HUES64 (cell line): ENCODE measurements around the gene PGM5.

ENCODE experiments used
- H3K27ac ChIP-seq: 2 replicates; pipeline ENCODE4 v1.7.0; 2013; ENCODE audit warnings: low read depth, low read length, inconsistent platforms
- H3K27me3 ChIP-seq: 2 replicates; pipeline ENCODE4 v1.6.1; 2013; ENCODE audit warnings: mild to moderate bottlenecking, low read length; ENCODE audit not compliant: insufficient read depth
- H3K36me3 ChIP-seq: 2 replicates; pipeline ENCODE4 v1.6.1; 2013; ENCODE audit warnings: mild to moderate bottlenecking, low read length; ENCODE audit not compliant: insufficient read depth
- H3K4me1 ChIP-seq: 2 replicates; pipeline ENCODE4 v1.6.1; 2013; ENCODE audit warnings: mild to moderate bottlenecking, low read length, moderate library complexity; ENCODE audit not compliant: insufficient read depth
- H3K4me3 ChIP-seq: 2 replicates; pipeline ENCODE4 v1.5.1; 2013; ENCODE audit warnings: mild to moderate bottlenecking, low read length, moderate library complexity
- H3K9ac ChIP-seq: 2 replicates; pipeline ENCODE4 v1.6.1; 2013; ENCODE audit warnings: mild to moderate bottlenecking, low read depth, low read length
- H3K9me3 ChIP-seq: 2 replicates; pipeline ENCODE4 v1.6.1; 2013; ENCODE audit warnings: low read depth, low read length; ENCODE audit not compliant: insufficient read depth
- WGBS: fragments of 150-250, 120-280 bp; methylation state at CpG from one replicate; pipeline ENCODE4 v1.1.7; 2013; ENCODE audit warnings: missing lambda C conversion rate; 5-methylcytosine and 5-hydroxymethylcytosine counted together

PGM5 gene

DNA sequence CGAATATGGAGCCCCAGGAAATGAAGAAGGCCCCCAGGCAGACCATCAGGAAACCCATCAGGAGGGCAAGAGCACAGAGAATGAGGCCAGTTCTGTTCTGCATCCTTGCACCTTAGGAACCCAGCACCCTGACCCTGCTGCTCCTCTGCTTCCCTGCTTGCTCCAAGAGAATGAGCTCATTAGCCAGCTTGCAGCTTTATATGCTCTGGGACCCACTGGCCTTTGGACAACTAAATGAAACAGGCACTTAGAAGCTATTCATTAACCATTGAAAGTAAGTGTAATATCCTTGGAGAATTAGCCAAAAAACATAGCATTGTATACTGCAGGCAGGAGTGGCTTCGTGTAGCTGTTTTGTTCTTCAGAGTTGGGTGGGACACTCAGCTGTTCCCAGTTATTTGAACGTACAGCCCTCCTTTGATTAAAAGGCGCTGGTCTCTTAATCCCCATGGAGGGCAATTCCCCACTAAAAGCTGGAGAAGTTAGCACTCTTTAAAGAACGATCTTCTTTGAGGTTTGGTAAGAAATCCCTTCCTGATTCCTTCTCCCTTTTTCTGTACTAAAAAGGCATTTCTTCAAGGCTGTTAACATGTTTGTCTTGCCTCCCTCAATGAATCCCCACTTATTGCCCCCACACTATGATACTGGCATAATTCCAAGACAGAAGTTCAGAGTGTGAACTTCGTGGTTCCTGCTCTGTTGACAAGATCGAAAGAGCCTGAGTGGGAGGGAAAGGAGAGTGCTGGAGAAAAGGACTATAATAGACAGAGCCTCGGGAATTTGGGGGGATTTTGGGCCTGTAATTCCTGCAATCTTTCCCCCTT, 184.5 kb downstream of the PGM5 start, which contains the start of gene TMEM252:
Gene TMEM252, minus strand, starts transcription at position 172 of the 824 bp plus-strand sequence. Its CDS starts 69 bp downstream, at position 103.
- Histone ChIP-seq H3K9ac (no peak within 1 kb of the TSS), H3K4me1 (no peaks in the 10 kb centered on the region), H3K27me3 (peaks cover 92% of the 10 kb centered on the region), H3K9me3 (no peaks in the 10 kb centered on the region), H3K36me3 (no peaks in the 10 kb centered on the region), H3K4me3 (no peak within 1 kb of the TSS), H3K27ac (no peak within 1 kb of the TSS)
- 80% methylated on average over 8 of the region's 8 CpGs for WGBS

DNA sequence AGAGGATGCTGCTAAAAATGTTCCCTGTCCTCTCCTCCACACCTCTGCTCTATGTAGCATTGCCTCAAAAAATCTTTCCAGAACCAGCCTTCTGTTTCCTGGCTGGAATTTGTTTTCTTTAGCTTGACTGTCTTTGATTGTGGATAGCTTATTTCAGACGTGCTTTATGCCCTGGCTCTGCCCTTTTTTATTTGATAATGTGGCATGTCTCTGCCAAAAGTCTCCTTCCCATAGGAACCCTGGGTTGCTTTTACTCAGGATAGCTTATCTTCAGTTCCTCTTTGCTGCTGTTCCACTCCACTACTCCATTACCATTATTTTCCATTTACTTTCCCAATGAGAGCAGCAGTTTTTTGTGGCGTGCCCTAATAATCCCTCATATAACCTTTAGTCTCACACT, 185.2 kb downstream of the PGM5 start:
- H3K27me3 ChIP-seq, result peaks cover 90% of the 10 kb centered on the region
- H3K27ac ChIP-seq, result no peak overlapping the region
- WGBS, result 78% methylated on average over 2 of the region's 2 CpGs
- no peaks in the 10 kb centered on the region for H3K4me1 ChIP-seq
- no peak overlapping the region for H3K9ac ChIP-seq
- H3K9me3 ChIP-seq, result no peaks in the 10 kb centered on the region
- no peaks in the 10 kb centered on the region for H3K36me3 ChIP-seq
- no peak overlapping the region for H3K4me3 ChIP-seq

DNA sequence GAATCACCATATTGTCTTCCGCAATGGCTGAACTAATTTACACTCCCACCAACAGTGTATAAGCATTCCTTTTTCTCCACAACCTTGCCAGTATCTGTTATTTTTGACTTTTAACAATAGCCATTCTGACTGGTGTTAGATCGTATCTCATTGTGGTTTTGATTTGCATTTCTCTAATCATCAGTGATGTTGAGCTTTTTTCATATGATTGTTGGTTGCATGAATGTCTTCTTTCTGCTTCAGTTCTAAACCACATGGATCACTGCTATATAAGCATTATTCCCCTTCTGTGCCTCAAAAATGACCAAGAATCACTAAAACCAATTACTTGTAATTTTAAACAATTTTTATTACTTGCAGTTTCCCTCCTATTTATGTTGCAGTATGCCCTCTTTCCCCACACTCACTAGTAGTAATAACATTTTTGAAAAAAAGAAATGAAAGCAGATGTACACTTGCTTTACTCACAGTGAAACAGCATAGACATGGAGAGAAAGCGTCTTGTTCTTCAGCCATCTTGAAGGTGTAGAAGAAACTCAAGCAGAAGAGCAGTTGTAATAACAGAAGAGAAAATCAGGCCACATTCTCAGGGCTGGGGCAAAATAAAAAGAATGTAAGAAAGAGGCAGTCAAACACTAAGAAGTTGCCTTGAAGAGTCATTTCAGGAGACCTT, 188.8 kb downstream of the PGM5 start:
- Histone ChIP-seq H3K27ac (no peak overlapping the region), H3K36me3 (no peaks in the 10 kb centered on the region), H3K9me3 (no peaks in the 10 kb centered on the region), H3K9ac (no peak overlapping the region), H3K4me3 (no peak overlapping the region), H3K27me3 (peaks cover 66% of the 10 kb centered on the region), H3K4me1 (no peaks in the 10 kb centered on the region)
- WGBS, result 97% methylated on average over 3 of the region's 3 CpGs

DNA sequence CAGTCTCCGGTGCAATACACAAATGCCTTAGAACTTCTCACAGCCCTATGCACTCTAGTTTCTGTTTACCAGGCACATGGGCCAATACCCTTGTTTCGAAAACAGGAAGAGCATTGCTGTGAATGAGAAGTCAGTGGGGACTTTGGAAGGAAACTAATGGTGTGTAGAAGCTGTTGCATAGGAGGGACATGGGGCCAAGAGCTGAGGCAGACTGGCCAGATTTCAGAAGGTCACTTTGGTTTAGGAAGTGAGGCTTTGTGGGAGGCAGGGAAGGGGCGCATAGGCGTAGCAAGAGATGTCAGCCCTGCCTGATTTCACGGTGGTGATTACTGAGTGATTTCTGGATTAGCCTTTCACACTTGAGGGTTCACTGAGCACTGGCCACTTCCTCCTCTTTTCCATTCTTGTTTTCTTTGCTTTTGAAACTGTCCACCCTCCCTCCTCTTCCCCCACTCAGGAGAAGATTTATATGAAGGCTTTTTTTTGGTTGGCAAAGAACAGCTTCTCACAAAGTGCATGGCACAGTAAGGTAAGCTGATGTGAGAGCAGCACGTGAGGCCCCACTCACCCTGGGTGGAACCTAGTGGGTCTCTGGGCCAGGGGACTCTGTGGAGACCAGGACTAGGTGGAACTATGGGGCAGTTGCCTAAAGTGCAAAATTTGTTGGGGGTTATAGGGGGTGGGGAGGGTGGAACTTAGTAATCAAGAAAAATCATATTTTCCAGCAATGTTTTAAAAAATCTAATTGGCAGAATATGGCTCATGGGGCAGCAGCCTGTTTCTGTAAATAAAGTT, 190.4 kb downstream of the PGM5 start:
- Histone ChIP-seq H3K9ac (no peak overlapping the region), H3K4me3 (no peak overlapping the region), H3K9me3 (no peaks in the 10 kb centered on the region), H3K36me3 (no peaks in the 10 kb centered on the region), H3K27me3 (peaks cover 59% of the 10 kb centered on the region), H3K27ac (no peak overlapping the region), H3K4me1 (no peaks in the 10 kb centered on the region)
- WGBS, result 83% methylated on average over 6 of the region's 6 CpGs

DNA sequence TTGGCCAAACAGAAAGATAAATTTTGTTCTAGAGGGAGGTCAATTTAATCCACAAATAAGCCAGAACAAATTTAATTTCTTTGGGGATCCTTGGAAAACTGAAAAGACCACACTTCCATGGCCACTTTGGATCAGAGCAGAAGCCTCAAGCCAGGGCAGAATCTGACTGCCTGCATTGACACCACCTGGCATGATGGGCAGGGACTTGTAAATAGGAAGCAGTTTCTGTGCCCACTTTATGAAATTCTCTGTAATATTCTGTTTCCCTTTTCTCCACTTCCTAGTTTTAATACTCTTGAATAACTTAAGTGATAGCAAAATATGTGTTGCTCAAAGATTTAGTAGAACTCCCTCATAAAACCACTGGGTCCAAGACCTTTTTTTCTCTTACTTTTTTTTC, 191.0 kb downstream of the PGM5 start:
- Histone ChIP-seq H3K36me3 (no peaks in the 10 kb centered on the region), H3K4me1 (no peaks in the 10 kb centered on the region), H3K27ac (no peak overlapping the region), H3K4me3 (no peak overlapping the region), H3K9me3 (no peaks in the 10 kb centered on the region), H3K9ac (no peak overlapping the region), H3K27me3 (peaks cover 56% of the 10 kb centered on the region)

DNA sequence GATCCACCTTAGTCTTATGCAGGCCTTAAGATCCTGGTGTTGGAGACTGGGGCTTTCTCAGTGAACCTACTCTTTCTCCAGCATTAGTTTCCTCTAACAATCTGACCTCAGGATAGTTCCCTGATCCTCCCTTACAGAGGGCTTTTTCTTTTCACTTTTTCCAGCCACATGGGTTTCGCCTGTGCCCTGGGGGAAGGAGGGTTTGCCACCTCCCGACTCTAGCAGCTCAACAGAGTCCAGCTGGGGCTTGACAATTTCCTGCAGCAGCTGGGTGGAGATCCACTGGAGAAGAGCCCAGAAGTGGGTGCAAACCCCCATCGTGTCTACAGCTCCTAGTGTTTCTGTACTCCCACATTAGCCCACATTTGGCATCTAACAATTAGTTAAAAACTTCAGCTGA, 191.8 kb downstream of the PGM5 start:
- no peaks in the 10 kb centered on the region for H3K4me1 ChIP-seq
- H3K9me3 ChIP-seq, result no peaks in the 10 kb centered on the region
- 69% methylated on average over 3 of the region's 3 CpGs for WGBS

DNA sequence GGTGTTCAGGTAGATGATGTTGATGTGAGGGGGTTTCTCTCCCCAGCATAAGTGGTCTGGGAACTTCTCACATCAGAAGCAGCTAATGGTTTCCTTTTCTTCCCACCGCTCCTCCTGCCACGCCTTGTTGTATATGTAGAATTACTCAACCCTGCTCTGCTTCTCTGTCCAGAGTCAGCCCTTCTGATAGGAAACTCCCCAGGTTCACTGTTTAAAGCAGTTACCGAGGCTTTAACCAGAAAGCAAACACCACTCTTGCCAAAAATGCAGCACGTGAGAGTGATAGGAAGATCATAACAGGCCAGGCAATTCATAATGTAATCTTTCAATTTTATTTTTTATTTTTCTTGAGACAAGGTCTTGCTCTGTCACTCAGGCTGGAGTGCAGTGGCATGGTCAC, 194.8 kb downstream of the PGM5 start:
- no peaks in the 10 kb centered on the region for H3K9me3 ChIP-seq
- 89% methylated on average over 4 of the region's 4 CpGs for WGBS
- no peak overlapping the region for H3K4me3 ChIP-seq
- H3K4me1 ChIP-seq, result peaks cover 14% of the 10 kb centered on the region
- peaks cover 30% of the 10 kb centered on the region for H3K27me3 ChIP-seq
- no peak overlapping the region for H3K9ac ChIP-seq
- no peak overlapping the region for H3K27ac ChIP-seq
- H3K36me3 ChIP-seq, result no peaks in the 10 kb centered on the region

More for the DNA sequence above, 191.8 kb downstream of the PGM5 start:
- no peak overlapping the region for H3K9ac ChIP-seq
- peaks cover 48% of the 10 kb centered on the region for H3K27me3 ChIP-seq
- H3K27ac ChIP-seq, result no peak overlapping the region
- H3K36me3 ChIP-seq, result no peaks in the 10 kb centered on the region
- no peak overlapping the region for H3K4me3 ChIP-seq

DNA sequence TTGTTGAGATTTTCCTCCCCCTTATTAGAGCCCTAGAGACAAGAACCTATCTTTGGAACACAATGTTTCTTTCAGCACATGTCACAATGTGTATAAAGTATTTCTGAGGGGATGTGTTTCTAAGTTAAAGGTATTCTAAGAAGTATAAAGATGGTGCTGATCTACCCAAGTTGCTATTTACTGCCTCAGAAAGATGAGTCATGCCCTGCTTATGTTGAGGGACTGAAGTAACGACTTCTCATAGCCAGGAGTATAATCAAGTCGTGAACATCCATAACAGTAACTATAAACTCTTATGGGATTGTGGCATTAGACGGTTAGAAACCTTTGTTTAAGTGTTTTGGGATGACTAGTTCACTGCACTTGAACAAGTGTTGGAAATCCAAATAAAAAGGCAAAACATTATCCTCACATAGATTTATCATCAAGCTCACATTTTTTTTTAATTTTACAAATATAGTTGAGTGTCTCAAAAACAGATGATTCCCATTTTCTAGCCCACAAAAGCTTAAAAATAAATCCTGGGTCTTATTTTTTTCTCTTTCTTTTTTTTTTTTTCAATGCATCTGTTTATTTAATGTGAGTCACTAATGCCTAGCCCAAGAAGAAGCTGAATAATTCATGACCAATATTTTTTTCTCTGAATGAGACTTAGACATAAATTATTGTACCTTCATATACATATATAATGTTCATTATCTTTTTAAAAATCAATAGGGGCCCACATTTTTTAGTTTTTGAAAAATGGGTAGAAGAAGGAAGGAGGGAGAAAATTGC, 196.5 kb downstream of the PGM5 start:
- no peaks in the 10 kb centered on the region for H3K9me3 ChIP-seq
- peaks cover 14% of the 10 kb centered on the region for H3K4me1 ChIP-seq
- WGBS, result 70% methylated on average over 3 of the region's 3 CpGs

DNA sequence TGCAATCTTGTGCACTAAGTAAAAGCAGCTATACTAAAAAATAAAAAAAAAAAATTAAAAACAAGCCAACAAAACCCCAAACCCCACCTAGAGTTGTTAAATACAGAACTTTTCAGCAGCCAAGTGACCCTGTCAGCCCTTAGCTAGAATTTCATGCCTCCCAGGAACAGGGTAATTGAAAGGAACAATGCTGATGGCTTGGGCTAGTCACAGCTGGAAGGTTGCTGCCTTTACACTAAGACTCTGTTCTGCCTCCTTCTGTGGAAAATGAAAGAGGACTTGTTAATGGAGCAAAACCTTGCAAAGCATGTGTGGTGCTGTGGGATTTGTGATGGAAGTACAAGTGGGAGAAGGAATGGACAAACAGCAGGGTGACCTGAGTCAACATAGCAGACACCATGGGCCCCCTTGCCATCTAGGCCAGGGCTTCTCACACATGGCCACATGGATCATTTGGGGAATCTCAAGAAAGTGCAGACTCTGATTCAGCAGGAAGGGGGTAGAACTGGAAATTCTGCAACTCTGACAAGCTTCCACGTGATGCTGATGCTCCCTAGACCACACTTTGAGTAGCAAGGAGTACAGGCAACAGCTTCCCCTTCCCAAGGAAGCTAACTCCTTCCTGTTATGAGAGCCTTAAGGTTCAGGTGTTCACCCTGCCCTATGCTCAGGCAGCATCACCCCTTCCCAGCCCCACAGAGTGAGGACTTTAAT, 199.2 kb downstream of the PGM5 start:
- Histone ChIP-seq H3K36me3 (no peaks in the 10 kb centered on the region), H3K4me1 (peaks cover 17% of the 10 kb centered on the region), H3K9me3 (no peaks in the 10 kb centered on the region), H3K27me3 (peaks cover 42% of the 10 kb centered on the region), H3K4me3 (no peak overlapping the region), H3K9ac (no peak overlapping the region), H3K27ac (no peak overlapping the region)
- 47% methylated on average over 1 of the region's 1 CpG for WGBS

More for the DNA sequence above, 196.5 kb downstream of the PGM5 start:
- H3K27me3 ChIP-seq, result peaks cover 34% of the 10 kb centered on the region
- H3K27ac ChIP-seq, result no peak overlapping the region
- no peak overlapping the region for H3K9ac ChIP-seq
- H3K4me3 ChIP-seq, result no peak overlapping the region
- no peaks in the 10 kb centered on the region for H3K36me3 ChIP-seq

DNA sequence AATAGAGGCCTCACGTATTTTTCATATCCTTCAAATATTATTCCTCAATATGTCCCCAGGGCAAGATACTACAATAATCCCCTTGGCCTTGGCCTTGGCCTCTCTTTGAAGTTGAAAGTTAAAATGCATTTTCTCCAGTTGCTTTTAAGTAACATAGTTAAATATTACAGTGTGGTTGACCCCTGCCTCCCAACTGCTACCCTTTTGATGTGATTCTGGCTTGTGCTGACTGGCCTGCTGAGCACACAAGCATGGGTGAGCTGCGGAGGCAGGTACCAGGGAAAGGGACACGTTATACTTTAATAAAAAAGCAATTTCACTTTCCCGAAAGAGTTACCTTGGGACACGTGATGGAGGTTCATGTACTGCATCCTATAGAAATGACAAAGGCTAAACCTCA, 202.1 kb downstream of the PGM5 start:
- H3K27me3 ChIP-seq, result peaks cover 37% of the 10 kb centered on the region
- no peaks in the 10 kb centered on the region for H3K36me3 ChIP-seq
- H3K4me1 ChIP-seq, result peaks cover 31% of the 10 kb centered on the region
- H3K4me3 ChIP-seq, result no peak overlapping the region
- no peak overlapping the region for H3K9ac ChIP-seq
- H3K9me3 ChIP-seq, result no peaks in the 10 kb centered on the region
- WGBS, result 88% methylated on average over 5 of the region's 5 CpGs
- H3K27ac ChIP-seq, result no peak overlapping the region
